Liver (tissue), 9 donors: ENCODE data around the gene CDKN3. TPM values are rescaled to one million over a fixed set of nuclear protein-coding genes. Genes with fewer than 3 reads are reported as not detected.

Experiments
- DNase-seq: peaks from one replicate; pipeline ENCODE4 v3.0.0-alpha.2; 2017; ENCODE audit warnings: low spot score
- H3K27ac ChIP-seq, 2 donors: one replicate each; pipeline ENCODE4 v1.7.0; 2013; ENCODE audit warnings: inconsistent platforms in 2 of 2, low read length in 2 of 2, control low read depth in 1 of 2, low read depth in 1 of 2, mild to moderate bottlenecking in 1 of 2
- H3K27me3 ChIP-seq, 4 donors: one replicate each; pipeline versions ENCODE4 v1.6.1 to v1.7.0; 2013; ENCODE audit warnings: low read length in 3 of 4, inconsistent platforms in 1 of 4, mild to moderate bottlenecking in 1 of 4, moderate library complexity in 1 of 4; ENCODE audit not compliant: control insufficient read depth in 4 of 4, insufficient read depth in 4 of 4
- H3K36me3 ChIP-seq, 4 donors: one replicate each; pipeline versions ENCODE4 v1.6.1 to v1.7.0; 2013; ENCODE audit warnings: low read length in 3 of 4, mild to moderate bottlenecking in 3 of 4, low read depth in 1 of 4, moderate library complexity in 1 of 4; ENCODE audit not compliant: control insufficient read depth in 4 of 4, insufficient read depth in 3 of 4
- H3K4me1 ChIP-seq, 4 donors: one replicate each; pipeline versions ENCODE4 v1.6.1 to v1.7.0; 2013; ENCODE audit warnings: low read length in 3 of 4, mild to moderate bottlenecking in 3 of 4, moderate library complexity in 1 of 4; ENCODE audit not compliant: control insufficient read depth in 4 of 4, insufficient read depth in 4 of 4
- H3K4me3 ChIP-seq, 3 donors: one replicate each; pipeline versions ENCODE4 v1.6.1 to v1.7.0; 2013; ENCODE audit warnings: low read length in 3 of 3, control low read depth in 1 of 3, low read depth in 1 of 3, mild to moderate bottlenecking in 1 of 3
- H3K9ac ChIP-seq, 2 donors: one replicate each; pipeline ENCODE4 v1.7.0; 2013; ENCODE audit warnings: low read length in 2 of 2, mild to moderate bottlenecking in 2 of 2, moderate library complexity in 2 of 2, control low read depth in 1 of 2, low read depth in 1 of 2
- H3K9me3 ChIP-seq, 4 donors: one replicate each; pipeline versions ENCODE4 v1.6.1 to v1.7.0; 2013; ENCODE audit warnings: low read length in 3 of 4; ENCODE audit not compliant: control insufficient read depth in 4 of 4
- ATF3 ChIP-seq: IDR thresholded peaks from 2 replicates; pipeline ENCODE4 v1.6.1; 2016; ENCODE audit warnings: antibody characterized with exemption
- CTCF ChIP-seq: fragments of 150-350 bp; IDR thresholded peaks from 2 replicates; pipeline ENCODE4 v1.5.1; 2017; ENCODE audit warnings: improper control_type of control experiment, low read depth, low read length; ENCODE audit not compliant: missing input control
- EGR1 ChIP-seq, 2 donors: IDR thresholded peaks; 2 replicates each; pipeline ENCODE4 v1.6.1; 2016 to 2018; ENCODE audit warnings: antibody characterized with exemption in 2 of 2, low read depth in 2 of 2
- FOXA1 ChIP-seq: IDR thresholded peaks from 2 replicates; pipeline ENCODE4 v1.6.1; 2016; ENCODE audit warnings: antibody characterized with exemption
- GABPA ChIP-seq, 2 donors: IDR thresholded peaks in 1 of 2; conservative IDR thresholded peaks in 1 of 2; 2 replicates each; pipeline ENCODE4 v1.6.1; 2016; ENCODE audit warnings: antibody characterized with exemption in 2 of 2, mild to moderate bottlenecking in 1 of 2, moderate library complexity in 1 of 2
- HNF4A ChIP-seq, 2 donors: conservative IDR thresholded peaks; 2 replicates each; pipeline ENCODE4 v1.6.1; 2016; ENCODE audit warnings: antibody characterized with exemption in 2 of 2, mild to moderate bottlenecking in 2 of 2
- HNF4G ChIP-seq: IDR thresholded peaks from 2 replicates; pipeline ENCODE4 v1.6.1; 2016; ENCODE audit warnings: antibody characterized with exemption
- JUND ChIP-seq, 2 donors: IDR thresholded peaks; 2 replicates each; pipeline ENCODE4 v1.6.1; 2016; ENCODE audit warnings: antibody characterized with exemption in 2 of 2
- NR2F2 ChIP-seq: IDR thresholded peaks from 2 replicates; pipeline ENCODE4 v1.6.1; 2016; ENCODE audit warnings: antibody characterized with exemption
- RAD21 ChIP-seq, 2 donors: IDR thresholded peaks; 2 replicates each; pipeline ENCODE4 v1.6.1; 2016; ENCODE audit warnings: antibody characterized with exemption in 2 of 2, mild to moderate bottlenecking in 2 of 2
- TAF1 ChIP-seq: conservative IDR thresholded peaks from 2 replicates; pipeline ENCODE4 v1.6.1; 2016; ENCODE audit warnings: antibody characterized with exemption, mild to moderate bottlenecking
- YY1 ChIP-seq: IDR thresholded peaks from 2 replicates; pipeline ENCODE4 v1.6.1; 2016; ENCODE audit warnings: antibody characterized with exemption, mild to moderate bottlenecking
- WGBS: extraction: QIAGEN DNeasy Blood & Tissue Kit; methylation state at CpG from one replicate; pipeline ENCODE4 v1.1.7; 2013; 5-methylcytosine and 5-hydroxymethylcytosine counted together
- polyA plus RNA-seq, 2 donors: library from polyadenylated mRNA; stranded (reverse) in 1 of 2; unstranded in 1 of 2; fragments of 200-250 nt in 1 of 2; fragments of >200 nt in 1 of 2; fragmentation: Nextera tagmentation in 1 of 2; extraction: Ambion mirVana in 1 of 2; gene quantifications; one replicate each; pipeline versions ENCODE4 v1.2.1 to v1.2.3, GENCODE V29; 2013 to 2015
- total RNA-seq, 2 donors: library from RNA; depleted of rRNA; stranded (reverse); fragments of >200 nt; gene quantifications; one replicate each; pipeline ENCODE4 v1.2.3, GENCODE V29; 2014
- TF ChIP-seq, protein P1 (sequence below): IDR thresholded peaks from 2 replicates; pipeline ENCODE4 v1.6.1; 2016; ENCODE audit warnings: antibody characterized with exemption
- donor health status: healthy.
- donor health status: healthy.
- donor health status: healthy.
- donor health status: healthy.
- donor health status: healthy.

CDKN3 gene
- total and polyA plus RNA-seq, 4 donors, result 0.50 to 33.9 (median 2.8) TPM

GRCh38 chr14:54364555-54365415, 32.0 kb upstream of the CDKN3 start (continued):
- TF ChIP-seq YY1 (no peak), HNF4G (no peak), NR2F2 (no peak), GABPA (IDR thresholded peaks at IDR 0.05 in 1 of 2, conservative IDR thresholded peaks at IDR 0.05 in 1 of 2) (no peak)

- Histone ChIP-seq H3K36me3 (no peaks in the 10 kb centered on the region), H3K4me3 (no peak overlapping the region), H3K27me3 (no peaks in the 10 kb centered on the region), H3K4me1 (peaks cover 0 to 8% (median 2%) of the 10 kb centered on the region in 4 donors), H3K9me3 (no peaks in the 10 kb centered on the region), H3K9ac (no peak overlapping the region), H3K27ac (no peak overlapping the region)
- DNase-seq, result no peak
- WGBS, result 40% methylated on average over 9 of the region's 9 CpGs
- TF ChIP-seq CTCF, result no peak
- TF ChIP-seq RAD21 (IDR thresholded peaks at IDR 0.05), result peak; percentile 58 to 67
- no peak for TF ChIP-seq HNF4G
- TF ChIP-seq ATF3, result no peak
- peak in 1 of 2 donors; percentile 9 for TF ChIP-seq HNF4A (conservative IDR thresholded peaks at IDR 0.05)
- no peak for TF ChIP-seq EGR1 (IDR thresholded peaks at IDR 0.05; ENCODE audit: low read depth in 2 of 2)
Measured at GRCh38 chr14:54366736-54367735, 29.8 kb upstream of the CDKN3 start.

DNA sequence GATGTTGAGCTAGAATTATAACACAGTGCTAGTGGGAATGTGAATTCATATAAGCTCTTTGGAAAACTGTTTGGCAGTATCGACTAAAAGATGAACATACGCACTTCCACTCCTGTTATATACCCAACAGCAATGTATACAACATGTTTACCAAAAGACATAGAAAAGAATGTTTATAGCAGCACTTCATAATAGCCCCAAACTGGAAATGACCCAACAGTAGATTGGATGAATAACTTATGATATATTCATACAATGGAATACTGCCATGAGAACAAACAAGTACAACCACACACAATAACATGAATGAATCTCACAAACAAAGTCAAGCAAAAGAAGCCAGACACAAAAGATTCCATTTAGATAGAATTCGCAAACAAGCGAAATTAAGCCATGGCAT, 28.5 kb upstream of the CDKN3 start:
- no peak for TF ChIP-seq FOXA1
- TF ChIP-seq, protein P1, sequence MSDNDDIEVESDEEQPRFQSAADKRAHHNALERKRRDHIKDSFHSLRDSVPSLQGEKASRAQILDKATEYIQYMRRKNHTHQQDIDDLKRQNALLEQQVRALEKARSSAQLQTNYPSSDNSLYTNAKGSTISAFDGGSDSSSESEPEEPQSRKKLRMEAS, result no peak
- no peak for TF ChIP-seq TAF1
- TF ChIP-seq EGR1 (IDR thresholded peaks at IDR 0.05; ENCODE audit: low read depth in 2 of 2), result no peak
- TF ChIP-seq JUND (IDR thresholded peaks at IDR 0.05), result no peak
- no peak for TF ChIP-seq CTCF
- no peak for TF ChIP-seq HNF4A (conservative IDR thresholded peaks at IDR 0.05)
- TF ChIP-seq HNF4G, result no peak
- no peak for TF ChIP-seq GABPA (IDR thresholded peaks at IDR 0.05 in 1 of 2, conservative IDR thresholded peaks at IDR 0.05 in 1 of 2)
- no peak for TF ChIP-seq NR2F2
- TF ChIP-seq YY1, result no peak
- no peaks in the 10 kb centered on the region for H3K9me3 ChIP-seq
- H3K9ac ChIP-seq, result no peak overlapping the region
- peaks cover 0 to 8% (median 2%) of the 10 kb centered on the region in 4 donors for H3K4me1 ChIP-seq
- no peak overlapping the region for H3K4me3 ChIP-seq
- H3K27ac ChIP-seq, result no peak overlapping the region
- no peak for DNase-seq
- WGBS, result 92% methylated on average over 4 of the region's 4 CpGs
- H3K27me3 ChIP-seq, result no peaks in the 10 kb centered on the region
- no peaks in the 10 kb centered on the region for H3K36me3 ChIP-seq
